AG09319 (cell line): ENCODE data around the gene ICAM1.

Source experiments
- DNase-seq: peaks from one replicate; pipeline ENCODE4 v3.0.0-alpha.2; 2010; ENCODE audit warnings: low read depth; ENCODE audit errors: extremely low read depth
- CTCF ChIP-seq: IDR thresholded peaks from 2 replicates; pipeline ENCODE4 v1.5.1; 2011; ENCODE audit warnings: low read depth, mild to moderate bottlenecking, inconsistent platforms, low read length, moderate library complexity

Gene ICAM1

GRCh38 chr19:10269333-10270179, 1.4 kb upstream of the ICAM1 start:
- DNase-seq, result no peak

GRCh38 chr19:10270180-10270615, 722 bp upstream of the ICAM1 start:
- no peak for DNase-seq
- no peak for TF ChIP-seq CTCF

More at GRCh38 chr19:10269333-10270179, 1.4 kb upstream of the ICAM1 start:
- TF ChIP-seq CTCF, result peak; percentile 94

GRCh38 chr19:10271543-10272086, 695 bp downstream of the ICAM1 start:
- no peak for TF ChIP-seq CTCF
- no peak for DNase-seq

GRCh38 chr19:10274589-10274988, 3.7 kb downstream of the ICAM1 start:
- no peak for TF ChIP-seq CTCF
- DNase-seq, result no peak

- TF ChIP-seq CTCF, result no peak
- no peak for DNase-seq
Observed at GRCh38 chr19:10277795-10278589, 7.1 kb downstream of the ICAM1 start.

GRCh38 chr19:10278935-10279334, 8.0 kb downstream of the ICAM1 start:
- no peak for TF ChIP-seq CTCF
- no peak for DNase-seq
